ENCODE results near the gene AEBP1.

AEBP1 gene

GRCh38 chr7:44150966-44151941 is 47.1 kb downstream of the AEBP1 start:
- TF ChIP-seq, protein P1, sequence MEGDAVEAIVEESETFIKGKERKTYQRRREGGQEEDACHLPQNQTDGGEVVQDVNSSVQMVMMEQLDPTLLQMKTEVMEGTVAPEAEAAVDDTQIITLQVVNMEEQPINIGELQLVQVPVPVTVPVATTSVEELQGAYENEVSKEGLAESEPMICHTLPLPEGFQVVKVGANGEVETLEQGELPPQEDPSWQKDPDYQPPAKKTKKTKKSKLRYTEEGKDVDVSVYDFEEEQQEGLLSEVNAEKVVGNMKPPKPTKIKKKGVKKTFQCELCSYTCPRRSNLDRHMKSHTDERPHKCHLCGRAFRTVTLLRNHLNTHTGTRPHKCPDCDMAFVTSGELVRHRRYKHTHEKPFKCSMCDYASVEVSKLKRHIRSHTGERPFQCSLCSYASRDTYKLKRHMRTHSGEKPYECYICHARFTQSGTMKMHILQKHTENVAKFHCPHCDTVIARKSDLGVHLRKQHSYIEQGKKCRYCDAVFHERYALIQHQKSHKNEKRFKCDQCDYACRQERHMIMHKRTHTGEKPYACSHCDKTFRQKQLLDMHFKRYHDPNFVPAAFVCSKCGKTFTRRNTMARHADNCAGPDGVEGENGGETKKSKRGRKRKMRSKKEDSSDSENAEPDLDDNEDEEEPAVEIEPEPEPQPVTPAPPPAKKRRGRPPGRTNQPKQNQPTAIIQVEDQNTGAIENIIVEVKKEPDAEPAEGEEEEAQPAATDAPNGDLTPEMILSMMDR (IDR thresholded peaks at IDR 0.05; ENCODE audit: borderline replicate concordance, insufficient read depth, low read depth, low read length): no peak

GRCh38 chr7:44151956-44152355 is 47.8 kb downstream of the AEBP1 start:
- TF ChIP-seq, protein P1 (IDR thresholded peaks at IDR 0.05; ENCODE audit: borderline replicate concordance, insufficient read depth, low read depth, low read length): no peak
- no peak overlapping the region for H3K4me3 ChIP-seq (ENCODE audit: low read depth, low read length)

More at GRCh38 chr7:44150966-44151941, 47.1 kb downstream of the AEBP1 start:
- H3K4me3 ChIP-seq (ENCODE audit: low read depth, low read length): no peak overlapping the region

- TF ChIP-seq, protein P1 (IDR thresholded peaks at IDR 0.05; ENCODE audit: borderline replicate concordance, insufficient read depth, low read depth, low read length): no peak
- H3K4me3 ChIP-seq (ENCODE audit: low read depth, low read length): no peak overlapping the region
Observed at GRCh38 chr7:44152971-44153947, 49.1 kb downstream of the AEBP1 start.

DNA sequence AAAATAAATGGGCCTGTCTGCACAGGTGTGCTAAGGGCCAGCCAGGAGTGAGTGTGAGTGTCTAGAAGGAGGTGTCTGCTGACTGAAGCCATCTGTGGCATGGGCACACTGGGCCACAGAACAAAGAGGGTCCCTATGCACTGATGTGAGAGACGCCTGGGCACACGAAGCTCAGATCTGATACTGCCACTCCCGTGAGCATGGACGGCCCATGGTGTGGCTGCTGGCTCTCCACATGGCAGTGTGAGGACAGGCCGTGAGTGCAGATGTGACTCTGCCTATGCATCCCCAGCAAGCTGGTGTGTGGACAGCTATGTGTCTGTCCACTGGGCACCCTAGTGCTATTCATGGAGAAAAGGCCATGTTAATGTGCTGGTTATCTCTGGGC is 49.8 kb downstream of the AEBP1 start:
- TF ChIP-seq, protein P1 (IDR thresholded peaks at IDR 0.05; ENCODE audit: borderline replicate concordance, insufficient read depth, low read depth, low read length): no peak

GRCh38 chr7:44154703-44155102 is 50.6 kb downstream of the AEBP1 start:
- TF ChIP-seq, protein P1 (IDR thresholded peaks at IDR 0.05; ENCODE audit: borderline replicate concordance, insufficient read depth, low read depth, low read length): no peak
- no peak overlapping the region for H3K4me3 ChIP-seq (ENCODE audit: low read depth, low read length)

More for the DNA sequence above, 49.8 kb downstream of the AEBP1 start:
- H3K4me3 ChIP-seq (ENCODE audit: low read depth, low read length): no peak overlapping the region

- TF ChIP-seq, protein P1 (IDR thresholded peaks at IDR 0.05; ENCODE audit: borderline replicate concordance, insufficient read depth, low read depth, low read length): no peak
- no peak overlapping the region for H3K4me3 ChIP-seq (ENCODE audit: low read depth, low read length)
Observed at GRCh38 chr7:44155191-44156185, 51.3 kb downstream of the AEBP1 start.
